H1 (cell line): Measurements from ENCODE around the gene DHPS. TPM values are rescaled to one million over a fixed set of nuclear protein-coding genes. Genes with fewer than 3 reads are reported as not detected.

Experiments
- BCL11A ChIP-seq, 2 experiments: IDR thresholded peaks; one replicate each; pipeline ENCODE4 v1.6.1; 2011; ENCODE audit warnings: low read depth in 2 of 2, low read length in 2 of 2, mild to moderate bottlenecking in 2 of 2
- CHD2 ChIP-seq: IDR thresholded peaks from 2 replicates; pipeline ENCODE4 v1.6.1; 2012; ENCODE audit warnings: low read length, improper control_type of control experiment
- CREB1 ChIP-seq: IDR thresholded peaks from 2 replicates; pipeline ENCODE4 v1.6.1; 2012; ENCODE audit warnings: inconsistent platforms
- CTBP2 ChIP-seq: IDR thresholded peaks from 2 replicates; pipeline ENCODE4 v1.7.0; 2011; ENCODE audit warnings: borderline replicate concordance, mild to moderate bottlenecking, moderate library complexity, mixed read lengths, low read length; ENCODE audit not compliant: insufficient read depth, insufficient read length
- EGR1 ChIP-seq: IDR thresholded peaks from 2 replicates; pipeline ENCODE4 v1.6.1; 2011; ENCODE audit warnings: low read depth, low read length, borderline replicate concordance
- FOSL1 ChIP-seq: IDR thresholded peaks from 2 replicates; pipeline ENCODE4 v1.6.1; 2011; ENCODE audit warnings: mild to moderate bottlenecking, low read depth, low read length, moderate library complexity; ENCODE audit not compliant: insufficient read depth
- GTF2F1 ChIP-seq: IDR thresholded peaks from 2 replicates; pipeline ENCODE4 v1.6.1; 2012; ENCODE audit warnings: low read depth, low read length, improper control_type of control experiment, borderline replicate concordance
- KDM5A ChIP-seq: fragments of 200-600 bp; IDR thresholded peaks from 2 replicates; pipeline ENCODE4 v1.7.1; 2012; ENCODE audit warnings: mild to moderate bottlenecking, low read length, inconsistent platforms, mixed read lengths
- MAX ChIP-seq: IDR thresholded peaks from 2 replicates; pipeline ENCODE4 v1.6.1; 2012; ENCODE audit warnings: inconsistent platforms
- POLR2AphosphoS5 ChIP-seq: IDR thresholded peaks from 2 replicates; pipeline ENCODE4 v1.6.1; 2011; ENCODE audit warnings: low read depth, low read length
- RAD21 ChIP-seq, 2 experiments: IDR thresholded peaks in 1 of 2; conservative IDR thresholded peaks in 1 of 2; 2 replicates each; pipeline ENCODE4 v1.6.1; 2011; ENCODE audit warnings: low read depth in 2 of 2, low read length in 2 of 2, improper control_type of control experiment in 1 of 2, inconsistent platforms in 1 of 2, mild to moderate bottlenecking in 1 of 2, moderate library complexity in 1 of 2
- RFX5 ChIP-seq: IDR thresholded peaks from 2 replicates; pipeline ENCODE4 v1.6.1; 2011; ENCODE audit warnings: low read depth, low read length, improper control_type of control experiment, borderline replicate concordance
- RNF2 ChIP-seq: fragments of 200-900, 300-1000 bp; sonication (generic); IDR thresholded peaks from 2 replicates; pipeline ENCODE4 v1.7.1; 2016; ENCODE audit warnings: borderline replicate concordance, low read depth, mild to moderate bottlenecking, antibody characterized with exemption, low read length; ENCODE audit not compliant: poor library complexity, severe bottlenecking; ENCODE audit errors: missing control alignments
- SIX5 ChIP-seq: IDR thresholded peaks from 2 replicates; pipeline ENCODE4 v1.6.1; 2011; ENCODE audit warnings: mild to moderate bottlenecking, low read depth, low read length
- SP1 ChIP-seq: IDR thresholded peaks from 2 replicates; pipeline ENCODE4 v1.6.1; 2011; ENCODE audit warnings: low read depth, low read length
- SRF ChIP-seq: IDR thresholded peaks from 2 replicates; pipeline ENCODE4 v1.6.1; 2011; ENCODE audit warnings: mild to moderate bottlenecking, low read depth, low read length, moderate library complexity
- TAF7 ChIP-seq: optimal IDR thresholded peaks from 2 replicates; pipeline ENCODE3; 2011; ENCODE audit warnings: low read depth, mild to moderate bottlenecking, inconsistent platforms, low read length, moderate library complexity, borderline replicate concordance
- TBP ChIP-seq: IDR thresholded peaks from 2 replicates; pipeline ENCODE4 v1.6.1; 2011; ENCODE audit warnings: low read depth, low read length, improper control_type of control experiment
- TCF12 ChIP-seq: IDR thresholded peaks from 2 replicates; pipeline ENCODE4 v1.6.1; 2011; ENCODE audit warnings: low read depth, mild to moderate bottlenecking, low read length
- USF2 ChIP-seq: IDR thresholded peaks from 2 replicates; pipeline ENCODE4 v1.6.1; 2011; ENCODE audit warnings: low read length, improper control_type of control experiment
- ZNF274 ChIP-seq: IDR thresholded peaks from 2 replicates; pipeline ENCODE4 v1.7.0; 2012; ENCODE audit warnings: low read length, borderline replicate concordance; ENCODE audit errors: extremely low read depth
- polyA plus RNA-seq, 7 experiments: library from polyadenylated mRNA; depleted of rRNA in 3 of 7; stranded (reverse) in 5 of 7; unstranded in 2 of 7; fragments of >200 nt in 5 of 7; fragments of 200-250 nt in 2 of 7; gene quantifications; 1 replicate in 5 of 7; 2 replicates in 1 of 7; 4 replicates in 1 of 7; pipeline versions ENCODE4 v1.2.1 to v1.2.3, GENCODE V29; 2011 to 2013; ENCODE audit warnings: missing spikeins in 2 of 7, mixed read lengths in 2 of 7
- total RNA-seq: library from RNA; stranded (reverse); fragmentation: NEBNext Ultra II Directional; extraction: Animal tissue kit (Norgen Biotek cat#: 25700); gene quantifications from 2 replicates; pipeline ENCODE4 v1.2.1, GENCODE V29; 2021
- TF ChIP-seq, protein P1 (sequence below): IDR thresholded peaks from 2 replicates; pipeline ENCODE4 v1.6.1; 2012; ENCODE audit warnings: inconsistent platforms

The DHPS gene
- total and polyA plus RNA-seq, 2 of the 8 experiments (the other 6 are each of a cell fraction or from before 2014, with no cell fraction given), result 86.6 to 99.6 TPM

- TF ChIP-seq TCF12 (no peak), RFX5 (no peak), FOSL1 (no peak), CTBP2 (no peak), SIX5 (peak; percentile 69), GTF2F1 (0 out of 2 replicates have a peak, but pooled peaks have one; percentile 16), POLR2AphosphoS5 (peak; percentile 70), SRF (no peak), TBP (peak; percentile 63), RNF2 (no peak), EGR1 (no peak), TAF7 (peak; percentile 61), CHD2 (no peak), USF2 (peak; percentile 44; the same call in 1 of the 2 replicates), ZNF274 (no peak), KDM5A (peak; percentile 52; the same call in 1 of the 2 replicates), MAX (peak; percentile 94), RAD21 (IDR thresholded peaks at IDR 0.05 in 1 of 2, conservative IDR thresholded peaks at IDR 0.05 in 1 of 2; ENCODE audit: low read depth in 2 of 2, low read length in 2 of 2) (no peak), BCL11A (IDR thresholded peaks at IDR 0.05; ENCODE audit: low read depth in 2 of 2, low read length in 2 of 2) (no peak), CREB1 (peak; percentile 55; the same call in 1 of the 2 replicates), SP1 (0 out of 2 replicates have a peak, but pooled peaks have one; percentile 48)
- TF ChIP-seq, protein P1, sequence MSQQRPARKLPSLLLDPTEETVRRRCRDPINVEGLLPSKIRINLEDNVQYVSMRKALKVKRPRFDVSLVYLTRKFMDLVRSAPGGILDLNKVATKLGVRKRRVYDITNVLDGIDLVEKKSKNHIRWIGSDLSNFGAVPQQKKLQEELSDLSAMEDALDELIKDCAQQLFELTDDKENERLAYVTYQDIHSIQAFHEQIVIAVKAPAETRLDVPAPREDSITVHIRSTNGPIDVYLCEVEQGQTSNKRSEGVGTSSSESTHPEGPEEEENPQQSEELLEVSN, result peak; percentile 51; the same call in 1 of the 2 replicates
- TF ChIP-seq, all 59 proteins: peak for 19
Measured at GRCh38 chr19:12723641-12724426, 42.2 kb upstream of the DHPS start, which contains the start of gene TNPO2 (continued).
